ENCODE results near the gene PPOX.

Gene PPOX

GRCh38 chr1:161218301-161219077 is 52.3 kb downstream of the PPOX start:
- in situ Hi-C loops (cut with MboI; ENCODE audit: low sequenced_read_pairs) = no loop called here

GRCh38 chr1:161219078-161219892 is 53.1 kb downstream of the PPOX start:
- in situ Hi-C loops (cut with MboI; ENCODE audit: low sequenced_read_pairs) = no loop called here

DNA sequence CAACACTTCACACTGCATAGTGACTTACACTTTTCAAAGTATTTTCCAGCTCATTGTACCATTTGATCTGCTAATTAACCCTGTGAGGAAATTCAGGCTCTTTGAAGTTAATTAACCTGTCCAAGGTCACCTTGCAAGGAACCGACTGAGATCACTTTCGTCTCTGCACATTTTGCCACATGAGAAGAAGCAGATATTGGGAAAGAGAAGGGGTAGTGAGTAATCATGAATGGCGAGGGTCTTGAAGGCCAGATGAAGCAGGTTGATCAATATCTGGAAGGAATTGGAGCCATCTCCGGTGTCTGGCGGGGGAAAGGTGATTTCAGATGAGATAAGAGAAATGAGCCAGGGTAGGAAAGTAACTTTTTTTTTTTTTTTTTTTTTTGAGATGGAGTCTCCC is 53.8 kb downstream of the PPOX start:
- in situ Hi-C loops (cut with MboI; ENCODE audit: low sequenced_read_pairs) = no loop called here

Measured in HL-60/S4 (cell line).